Stimulated activated CD8-positive, alpha-beta memory T cell treated with anti-CD3 and anti-CD28 coated beads, Interleukin-15, amount 100 ng/mL, for 48 hours (primary cell): ENCODE results near the gene CHD5.
"Not testable (repeated sequence)": the region's sequence is repeated elsewhere in the genome, so short reads cannot be mapped to it uniquely, and the experiment has no call there.

Experiments
- DNase-seq, 2 donors: peaks; one replicate each; pipeline ENCODE4 v3.0.0-alpha.2; 2020; ENCODE audit warnings: low read depth in 2 of 2

The CHD5 gene

GRCh38 chr1:6065093-6065858, 114.8 kb downstream of the CHD5 start:
- no peak for DNase-seq

GRCh38 chr1:6063532-6064053, 116.5 kb downstream of the CHD5 start:
- not testable (repeated sequence) for DNase-seq

- no peak for DNase-seq
Measured at GRCh38 chr1:6062670-6063069, 117.5 kb downstream of the CHD5 start.

GRCh38 chr1:6059866-6060265, 120.3 kb downstream of the CHD5 start:
- DNase-seq = no peak

GRCh38 chr1:6057170-6057845, 122.8 kb downstream of the CHD5 start:
- no peak for DNase-seq

GRCh38 chr1:6056572-6056948, 123.6 kb downstream of the CHD5 start:
- DNase-seq = no peak

- DNase-seq = no peak
Measured at GRCh38 chr1:6054596-6054995, 125.5 kb downstream of the CHD5 start.

- DNase-seq = no peak
Measured at GRCh38 chr1:6053206-6053546, 126.9 kb downstream of the CHD5 start.

GRCh38 chr1:6052543-6053205, 127.4 kb downstream of the CHD5 start:
- DNase-seq = no peak
